ENCODE data around the gene EFCAB5. TPM values are rescaled to one million over a fixed set of nuclear protein-coding genes. Genes with fewer than 3 reads are reported as not detected.

Gene EFCAB5
- total RNA-seq, 1 experiment from 2014 or later: 0.07 TPM

DNA sequence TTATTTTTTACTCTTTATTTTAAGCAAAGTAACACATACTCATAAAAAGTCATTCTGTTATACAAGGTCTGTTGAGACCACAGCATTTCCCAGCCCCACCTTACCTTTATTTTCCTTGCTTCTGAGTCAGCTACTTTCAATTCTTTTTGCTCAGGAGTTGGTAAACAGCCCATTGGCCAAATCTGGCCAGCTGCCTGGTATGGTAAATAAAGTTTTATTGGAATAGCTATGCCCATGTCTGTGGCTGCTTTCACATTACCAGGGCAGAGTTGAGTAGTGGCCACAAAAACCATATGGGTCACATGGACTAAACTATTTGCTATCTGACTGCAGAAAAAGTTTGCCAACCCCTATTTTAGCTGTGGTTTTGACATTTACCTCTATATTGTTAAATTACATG, 171.8 kb downstream of the EFCAB5 start:
- Histone ChIP-seq H3K27me3 (ENCODE audit: low read length) (no peaks in the 10 kb centered on the region), H3K27ac (ENCODE audit: low read length) (peak overlapping the region; percentile 89), H3K79me2 (ENCODE audit: low read length) (peaks cover 16% of the 10 kb centered on the region), H3K9me2 (replicated peaks; ENCODE audit: low read length) (no peaks in the 10 kb centered on the region), H3K4me3 (ENCODE audit: low read length) (peak overlapping the region; percentile 37; the same call in 1 of the 2 replicates), H3K4me2 (ENCODE audit: low read length) (peak overlapping the region; percentile 79), H3F3A (ENCODE audit: low read length, unreplicated experiment) (peaks cover 3% of the 10 kb centered on the region), H3K36me3 (ENCODE audit: low read depth, low read length) (no peaks in the 10 kb centered on the region), H3K9ac (ENCODE audit: low read length) (peak overlapping the region; percentile 43; the same call in 1 of the 2 replicates), H4K20me1 (ENCODE audit: low read length) (no peaks in the 10 kb centered on the region), H3K9me3 (ENCODE audit: low read length) (no peaks in the 10 kb centered on the region), H2AFZ (ENCODE audit: low read length) (peak overlapping the region; percentile 27; the same call in 1 of the 2 replicates), H3K4me1 (ENCODE audit: insufficient read depth, low read length) (peaks cover 22% of the 10 kb centered on the region)
- intact Hi-C loops (cut with micrococcal nuclease): no loop called here
- DNase-seq: peak; percentile 96
- TF ChIP-seq CTCF (conservative IDR thresholded peaks at IDR 0.05; ENCODE audit: low read depth, low read length) (no peak), EZH2phosphoT487 (IDR thresholded peaks at IDR 0.05; ENCODE audit: borderline replicate concordance, low read length) (no peak), EZH2 (IDR thresholded peaks at IDR 0.05; ENCODE audit: low read length, unreplicated experiment) (no peak)
- peak; percentile 87 for ATAC-seq
- CTCF ChIA-PET: interaction anchor here (1.1 kb wide), 1 partner anchor 8 kb away, joined by 4 read pairs; no protein-coding TSS in a partner anchor
- BruUV-seq (replicated peaks): no TSS peak
- POLR2A ChIA-PET (ENCODE audit: unreplicated experiment): interaction anchor here (0.6 to 1.2 kb wide), 2 partner anchors 8 to 37 kb away, joined by 3 to 8 read pairs; no protein-coding TSS in a partner anchor

DNA sequence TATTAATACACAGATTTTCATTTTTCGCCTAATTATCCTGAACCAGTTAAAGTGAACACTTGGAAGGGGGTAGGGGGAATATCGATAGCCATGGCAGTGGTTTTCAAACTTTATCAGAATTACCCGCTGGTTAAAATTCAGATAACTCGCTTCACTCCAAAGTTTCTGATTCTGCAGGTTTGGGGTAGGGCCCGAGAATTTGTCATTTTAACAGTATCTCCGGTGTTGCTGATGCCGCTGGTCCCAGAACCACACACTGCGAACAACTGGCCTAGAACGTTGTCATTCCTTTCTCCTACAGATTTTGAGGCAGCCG, 174.9 kb downstream of the EFCAB5 start:
- no peak for ATAC-seq
- no peak for TF ChIP-seq EZH2phosphoT487 (IDR thresholded peaks at IDR 0.05; ENCODE audit: borderline replicate concordance, low read length)

DNA sequence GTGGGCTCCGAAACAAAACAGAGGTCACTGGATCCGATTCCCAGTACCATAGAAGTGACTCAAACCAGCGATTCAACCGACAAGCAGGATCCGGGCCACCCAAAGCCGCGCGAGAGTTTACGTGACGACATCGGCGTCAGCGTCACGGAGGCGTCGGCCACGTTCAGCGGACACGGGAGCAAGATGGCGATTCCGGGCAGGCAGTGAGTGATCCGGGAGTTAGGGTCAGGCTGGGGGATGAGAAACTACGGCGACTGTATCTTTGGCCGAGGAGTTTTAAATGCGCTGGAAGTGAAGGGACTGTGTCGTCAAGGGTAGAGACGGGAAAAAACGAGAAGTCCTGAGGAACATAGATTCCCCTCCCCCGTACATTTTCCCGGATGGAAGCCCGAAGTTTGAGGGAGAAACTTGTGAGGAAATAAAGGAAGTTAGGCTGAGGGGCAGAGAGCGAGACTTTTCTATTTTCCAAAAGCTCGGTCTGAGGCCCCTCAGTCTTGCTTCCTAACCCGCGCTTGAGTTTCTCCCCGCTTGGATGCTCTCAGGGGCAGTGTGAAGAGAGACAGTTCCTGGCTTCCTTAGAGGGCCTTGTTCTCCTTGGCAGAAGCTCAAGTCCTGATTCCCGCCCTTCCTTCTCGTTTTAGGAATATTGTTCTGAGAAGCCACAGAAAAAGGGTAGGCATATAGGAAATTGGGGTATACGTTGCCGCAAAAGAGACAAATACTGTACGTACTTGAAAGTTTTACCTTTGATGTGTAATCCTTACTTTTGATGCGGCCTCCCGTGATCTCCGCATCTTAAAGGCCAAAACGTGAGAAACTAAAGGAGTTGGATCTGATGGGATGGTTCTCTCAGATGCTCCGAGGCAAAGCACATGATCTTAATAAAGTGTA, 175.5 kb downstream of the EFCAB5 start, which contains the start of gene NSRP1:
Gene NSRP1 (plus strand): TSS at position 156 of the 891 bp plus-strand sequence. CDS start 28 bp downstream, at position 184.
- DNase-seq (peak; percentile 91), ATAC-seq (peak; percentile 83)
- peak within 1 kb of the TSS; percentile 94 for H2AFZ ChIP-seq (ENCODE audit: low read length)
- H3K79me2 ChIP-seq (ENCODE audit: low read length): peaks cover 47% of the 10 kb centered on the region
- TF ChIP-seq EZH2phosphoT487 (IDR thresholded peaks at IDR 0.05; ENCODE audit: borderline replicate concordance, low read length) (no peak), EZH2 (IDR thresholded peaks at IDR 0.05; ENCODE audit: low read length, unreplicated experiment) (no peak), CTCF (conservative IDR thresholded peaks at IDR 0.05; ENCODE audit: low read depth, low read length) (no peak)
- no peaks in the 10 kb centered on the region for H3K27me3 ChIP-seq (ENCODE audit: low read length)
- no peaks in the 10 kb centered on the region for H3K9me2 ChIP-seq (replicated peaks; ENCODE audit: low read length)
- H3K4me3 ChIP-seq (ENCODE audit: low read length): peak within 1 kb of the TSS; percentile 89
- ChIA-PET POLR2A (ENCODE audit: unreplicated experiment) (no interaction called here), CTCF (no interaction called here)
- H3K36me3 ChIP-seq (ENCODE audit: low read depth, low read length): peaks cover 4% of the 10 kb centered on the region; the same call in 1 of the 2 replicates
- H3K4me1 ChIP-seq (ENCODE audit: insufficient read depth, low read length): peaks cover 26% of the 10 kb centered on the region
- TSS peak; percentile 59 for BruUV-seq (replicated peaks)
- no peaks in the 10 kb centered on the region for H3K9me3 ChIP-seq (ENCODE audit: low read length)
- H3K9ac ChIP-seq (ENCODE audit: low read length): peak within 1 kb of the TSS; percentile 99
- no peaks in the 10 kb centered on the region for H4K20me1 ChIP-seq (ENCODE audit: low read length)
- intact Hi-C loops (cut with micrococcal nuclease): no loop called here
- peaks cover 3% of the 10 kb centered on the region for H3F3A ChIP-seq (ENCODE audit: low read length, unreplicated experiment)
- peak within 1 kb of the TSS; percentile 85 for H3K27ac ChIP-seq (ENCODE audit: low read length)
- H3K4me2 ChIP-seq (ENCODE audit: low read length): peak within 1 kb of the TSS; percentile 94

More for the DNA sequence above, 174.9 kb downstream of the EFCAB5 start:
- H3K4me3 ChIP-seq (ENCODE audit: low read length): peak overlapping the region; percentile 89
- ChIA-PET POLR2A (ENCODE audit: unreplicated experiment) (no interaction called here), CTCF (no interaction called here)
- peaks cover 3% of the 10 kb centered on the region for H3F3A ChIP-seq (ENCODE audit: low read length, unreplicated experiment)
- H4K20me1 ChIP-seq (ENCODE audit: low read length): no peaks in the 10 kb centered on the region
- TSS peak; percentile 91 for BruUV-seq (replicated peaks)
- H3K27ac ChIP-seq (ENCODE audit: low read length): peak overlapping the region; percentile 85
- peaks cover 4% of the 10 kb centered on the region; the same call in 1 of the 2 replicates for H3K36me3 ChIP-seq (ENCODE audit: low read depth, low read length)
- H3K9me3 ChIP-seq (ENCODE audit: low read length): no peaks in the 10 kb centered on the region
- intact Hi-C loops (cut with micrococcal nuclease): no loop called here
- DNase-seq: no peak
- peak overlapping the region; percentile 99 for H3K9ac ChIP-seq (ENCODE audit: low read length)
- H3K4me2 ChIP-seq (ENCODE audit: low read length): peak overlapping the region; percentile 94
- no peaks in the 10 kb centered on the region for H3K27me3 ChIP-seq (ENCODE audit: low read length)
- peaks cover 26% of the 10 kb centered on the region for H3K4me1 ChIP-seq (ENCODE audit: insufficient read depth, low read length)
- H3K9me2 ChIP-seq (replicated peaks; ENCODE audit: low read length): no peaks in the 10 kb centered on the region
- H2AFZ ChIP-seq (ENCODE audit: low read length): peak overlapping the region; percentile 94
- H3K79me2 ChIP-seq (ENCODE audit: low read length): peaks cover 43% of the 10 kb centered on the region
